HG03280 (cell line): ENCODE measurements around the gene CRISP3.

Source experiments
- ATAC-seq: cut with Tn5 transposase; IDR thresholded peaks from one replicate; pipeline ENCODE4 v1.9.1; 2021; ENCODE audit warnings: mild to moderate bottlenecking, moderate library complexity; ENCODE audit not compliant: unreplicated experiment

The CRISP3 gene

GRCh38 chr6:49693512-49693911 is 50.7 kb downstream of the CRISP3 start:
- ATAC-seq = no peak

- no peak for ATAC-seq
Observed at GRCh38 chr6:49692534-49692933, 51.7 kb downstream of the CRISP3 start.
